Measurements from ENCODE around the gene ATP8A1. TPM values are rescaled to one million over a fixed set of nuclear protein-coding genes. Genes with fewer than 3 reads are reported as not detected.

Gene ATP8A1
- total RNA-seq, 2 donors from 2014 or later, result 12.5 to 25.8 TPM

GRCh38 chr4:42484630-42485029 is 172.3 kb downstream of the ATP8A1 start:
- H3K9me3 ChIP-seq, result no peaks in the 10 kb centered on the region
- DNase-seq (ENCODE audit: low spot score), result no peak
- TF ChIP-seq CTCF (IDR thresholded peaks at IDR 0.05), result no peak
- H3K27ac ChIP-seq, result no peak overlapping the region
- H3K27me3 ChIP-seq, result no peaks in the 10 kb centered on the region
- no peak overlapping the region for H3K4me3 ChIP-seq
- no peaks in the 10 kb centered on the region for H3K36me3 ChIP-seq
- no peaks in the 10 kb centered on the region for H3K4me1 ChIP-seq

GRCh38 chr4:42483426-42484379 is 173.2 kb downstream of the ATP8A1 start:
- no peak overlapping the region for H3K27ac ChIP-seq

GRCh38 chr4:42482516-42483327 is 174.2 kb downstream of the ATP8A1 start:
- Histone ChIP-seq H3K27ac (no peak overlapping the region), H3K9me3 (no peaks in the 10 kb centered on the region), H3K36me3 (no peaks in the 10 kb centered on the region), H3K4me1 (no peaks in the 10 kb centered on the region), H3K4me3 (no peak overlapping the region), H3K27me3 (no peaks in the 10 kb centered on the region)
- TF ChIP-seq CTCF (IDR thresholded peaks at IDR 0.05), result no peak
- DNase-seq (ENCODE audit: low spot score), result no peak

More at GRCh38 chr4:42483426-42484379, 173.2 kb downstream of the ATP8A1 start:
- Histone ChIP-seq H3K36me3 (no peaks in the 10 kb centered on the region), H3K27me3 (no peaks in the 10 kb centered on the region), H3K4me3 (no peak overlapping the region), H3K9me3 (no peaks in the 10 kb centered on the region), H3K4me1 (no peaks in the 10 kb centered on the region)
- DNase-seq (ENCODE audit: low spot score), result no peak
- TF ChIP-seq CTCF (IDR thresholded peaks at IDR 0.05), result no peak

- TF ChIP-seq CTCF (IDR thresholded peaks at IDR 0.05), result no peak
- Histone ChIP-seq H3K9me3 (no peaks in the 10 kb centered on the region), H3K36me3 (no peaks in the 10 kb centered on the region), H3K27ac (no peak overlapping the region), H3K4me3 (no peak overlapping the region), H3K27me3 (no peaks in the 10 kb centered on the region), H3K4me1 (no peaks in the 10 kb centered on the region)
- DNase-seq (ENCODE audit: low spot score), result no peak
These were observed 176.2 kb downstream of the ATP8A1 start for GRCh38 chr4:42480717-42481116.

GRCh38 chr4:42480281-42480680 is 176.6 kb downstream of the ATP8A1 start:
- H3K4me3 ChIP-seq, result no peak overlapping the region
- no peaks in the 10 kb centered on the region for H3K27me3 ChIP-seq
- no peaks in the 10 kb centered on the region for H3K9me3 ChIP-seq
- TF ChIP-seq CTCF (IDR thresholded peaks at IDR 0.05), result no peak
- H3K27ac ChIP-seq, result no peak overlapping the region
- no peak for DNase-seq (ENCODE audit: low spot score)
- no peaks in the 10 kb centered on the region for H3K36me3 ChIP-seq
- H3K4me1 ChIP-seq, result no peaks in the 10 kb centered on the region

All from right atrium auricular region (tissue), 2 donors.